ENCODE data around the gene C1GALT1C1.

Gene C1GALT1C1

GRCh38 chrX:120585702-120586101 is 44.2 kb downstream of the C1GALT1C1 start:
- Histone ChIP-seq H3K36me3 (ENCODE audit: control insufficient read depth, insufficient read depth, low read length) (no peaks in the 10 kb centered on the region), H3K4me1 (ENCODE audit: control insufficient read depth, insufficient read depth, low read length) (no peaks in the 10 kb centered on the region), H3K27ac (ENCODE audit: low read depth, low read length) (no peak overlapping the region), H3K27me3 (ENCODE audit: control insufficient read depth, insufficient read depth, low read length) (no peaks in the 10 kb centered on the region), H3K4me3 (ENCODE audit: low read depth, low read length) (no peak overlapping the region), H3K9me3 (ENCODE audit: control insufficient read depth, insufficient read depth, low read length) (no peaks in the 10 kb centered on the region), H3K9ac (ENCODE audit: low read depth, low read length) (no peak overlapping the region)

Measured in HUES48 (cell line).